K562 (cell line): ENCODE data around the gene BSN.

Source experiments
- CBFB ChIP-seq: sonication (generic); formaldehyde crosslinking; IDR thresholded peaks from 2 replicates; pipeline ENCODE4 v1.4.0; 2020; ENCODE audit warnings: mild to moderate bottlenecking, missing genetic modification reagents
- CEBPB ChIP-seq: fragments of 450-650 bp; IDR thresholded peaks from 2 replicates; pipeline ENCODE4 v1.6.1; 2016; ENCODE audit warnings: missing genetic modification characterization, missing compliant biosample characterization
- CTCF ChIP-seq, 3 experiments: IDR thresholded peaks in 2 of 3; conservative IDR thresholded peaks in 1 of 3; 2 replicates each; pipeline ENCODE4 v1.5.1; 2011 to 2012; ENCODE audit warnings: low read length in 3 of 3, mild to moderate bottlenecking in 3 of 3, control low read depth in 2 of 3, improper control_type of control experiment in 1 of 3, inconsistent platforms in 1 of 3, low read depth in 1 of 3, mixed read lengths in 1 of 3, moderate library complexity in 1 of 3; ENCODE audit not compliant: insufficient read depth in 2 of 3
- GABPB1 ChIP-seq: sonication (generic); formaldehyde crosslinking; IDR thresholded peaks from 2 replicates; pipeline ENCODE4 v1.8.0; 2022; ENCODE audit warnings: mild to moderate bottlenecking, missing genetic modification reagents
- KAT7 ChIP-seq: sonication (generic); formaldehyde crosslinking; IDR thresholded peaks from 2 replicates; pipeline ENCODE4 v1.8.0; 2022; ENCODE audit warnings: missing genetic modification reagents, mild to moderate bottlenecking, borderline replicate concordance
- NBN ChIP-seq: fragments of 450-650 bp; IDR thresholded peaks from 2 replicates; pipeline ENCODE4 v1.6.1; 2016; ENCODE audit warnings: low read depth, mild to moderate bottlenecking
- SNAPC5 ChIP-seq: fragments of 250-450 bp; sonication (Bioruptor Pico); IDR thresholded peaks from 2 replicates; pipeline ENCODE4 v1.8.0; 2021; ENCODE audit warnings: moderate library complexity, mild to moderate bottlenecking, inconsistent platforms
- TAF1 ChIP-seq: IDR thresholded peaks from 2 replicates; pipeline ENCODE4 v1.6.1; 2011; ENCODE audit warnings: mild to moderate bottlenecking, low read length, moderate library complexity; ENCODE audit not compliant: insufficient read depth, control insufficient read depth, severe bottlenecking; ENCODE audit errors: extremely low read depth

GRCh38 chr3:49636883-49637609 lies 82.8 kb downstream of the BSN start:
- no peak for TF ChIP-seq NBN
- no peak for TF ChIP-seq GABPB1
- no peak for TF ChIP-seq TAF1
- no peak for TF ChIP-seq CTCF (IDR thresholded peaks at IDR 0.05 in 2 of 3, conservative IDR thresholded peaks at IDR 0.05 in 1 of 3; ENCODE audit: insufficient read depth in 2 of 3, low read depth in 1 of 3, low read length in 3 of 3)
- no peak for TF ChIP-seq SNAPC5 (CRISPR knock-in tag)
- TF ChIP-seq KAT7 = no peak
- TF ChIP-seq CBFB (CRISPR knock-in tag) = no peak
- TF ChIP-seq CEBPB (tag) = no peak
